GM21619 (cell line): ENCODE results near the gene SMIM30.
A peak's percentile ranks its signal among the peaks of the same experiment; 100 is the strongest.
"Not testable (repeated sequence)": the region's sequence is repeated elsewhere in the genome, so short reads cannot be mapped to it uniquely, and the experiment has no call there.

Source experiments
- ATAC-seq: cut with Tn5 transposase; IDR thresholded peaks from one replicate; pipeline ENCODE4 v1.9.1; 2021; ENCODE audit not compliant: unreplicated experiment

SMIM30 gene, protein sequence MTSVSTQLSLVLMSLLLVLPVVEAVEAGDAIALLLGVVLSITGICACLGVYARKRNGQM

DNA sequence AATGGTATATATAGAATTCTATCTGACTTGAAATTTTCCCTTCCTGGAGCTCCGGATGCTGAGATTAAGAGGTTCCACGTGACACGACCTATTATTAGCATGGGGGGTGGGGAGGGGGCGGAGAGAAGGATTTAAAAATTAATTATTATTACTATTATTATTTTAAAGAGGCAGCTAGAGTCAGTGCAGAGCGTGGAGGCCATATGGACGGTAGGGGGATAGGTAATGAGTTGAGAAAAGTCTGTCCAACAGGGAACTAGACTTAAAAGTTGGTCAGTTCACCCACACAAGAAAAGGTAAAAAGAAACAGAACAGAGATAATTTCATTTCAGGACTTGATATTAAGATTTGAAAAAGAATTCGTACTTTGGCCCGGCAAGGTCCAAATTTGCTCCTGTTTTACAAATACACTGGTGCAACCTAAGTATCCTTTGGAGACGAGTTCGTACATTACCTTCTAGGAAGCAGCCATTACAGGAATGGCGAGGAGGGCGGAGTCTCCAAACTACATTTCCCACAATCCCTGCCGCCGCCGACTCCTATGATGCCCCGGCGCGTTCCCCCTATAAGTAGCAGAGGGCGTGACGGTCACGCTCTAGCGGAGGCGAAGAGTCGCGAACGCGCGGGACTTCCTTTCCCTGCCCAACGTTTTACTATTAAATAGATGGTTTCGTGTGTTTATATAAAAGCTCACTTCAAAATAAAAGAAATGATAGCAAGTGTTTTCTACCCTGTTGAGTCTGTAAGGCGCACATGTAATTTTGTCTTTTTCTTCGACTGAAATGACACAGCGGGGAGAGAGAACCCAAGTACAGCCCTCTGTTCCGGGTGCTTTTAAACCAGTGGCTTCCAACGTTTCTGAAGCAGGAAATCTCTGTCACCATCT lies at the start of gene SMIM30:
Gene SMIM30, minus strand, starts transcription at position 481 of the 886 bp plus-strand sequence. CDS start 976 bp downstream, outside the sequence.
- ATAC-seq: peak; percentile 99

DNA sequence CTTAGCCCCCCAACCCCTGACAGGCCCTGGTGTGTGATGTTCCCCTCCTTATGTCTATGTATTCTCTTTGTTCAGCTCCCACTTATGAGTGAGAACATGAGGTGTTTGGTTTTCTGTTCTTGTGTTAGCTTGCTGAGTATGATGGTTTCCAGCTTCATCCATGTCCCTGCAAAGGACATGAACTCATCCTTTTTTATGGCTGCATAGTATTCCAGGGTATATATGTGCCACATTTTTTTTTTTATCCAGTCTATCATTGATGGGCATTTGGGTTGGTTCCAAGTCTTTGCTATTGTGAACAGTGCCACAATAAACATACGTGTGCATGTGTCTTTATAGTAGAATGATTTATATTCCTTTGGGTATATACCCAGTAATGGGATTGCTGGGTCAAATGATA lies 47.8 kb upstream of the SMIM30 start:
- not testable (repeated sequence) for ATAC-seq

- ATAC-seq: no peak
Observed at GRCh38 chr7:113161050-113161449, 42.7 kb upstream of the SMIM30 start.

DNA sequence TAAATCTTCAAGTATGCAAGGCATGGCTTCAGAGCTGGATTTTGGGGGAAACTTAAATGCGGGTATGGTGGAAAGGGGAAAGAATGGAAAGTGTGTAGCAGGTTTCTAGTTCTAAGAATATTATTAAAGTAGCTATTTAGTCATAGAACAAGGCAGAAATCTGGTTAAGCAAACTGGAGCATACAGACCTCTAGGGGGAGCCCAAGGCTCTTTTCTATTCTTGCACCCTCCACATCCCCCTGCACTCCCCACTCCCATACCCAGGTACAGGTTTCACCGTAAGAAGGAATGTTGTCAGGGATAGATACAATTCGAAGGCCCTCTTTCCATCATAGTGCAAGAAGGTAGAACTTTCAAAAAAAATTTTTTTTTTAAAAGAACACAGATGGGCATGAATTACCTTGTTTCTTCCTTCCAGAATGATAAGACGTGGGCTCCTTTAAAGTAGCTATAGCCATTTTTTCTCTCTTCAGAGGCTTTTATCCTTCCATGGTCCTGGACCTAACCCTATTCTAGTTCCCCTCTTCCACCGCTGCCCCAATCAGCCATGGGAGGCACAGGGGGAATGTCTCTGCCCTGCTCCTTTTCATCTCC lies 41.5 kb upstream of the SMIM30 start:
- ATAC-seq: peak; percentile 67

DNA sequence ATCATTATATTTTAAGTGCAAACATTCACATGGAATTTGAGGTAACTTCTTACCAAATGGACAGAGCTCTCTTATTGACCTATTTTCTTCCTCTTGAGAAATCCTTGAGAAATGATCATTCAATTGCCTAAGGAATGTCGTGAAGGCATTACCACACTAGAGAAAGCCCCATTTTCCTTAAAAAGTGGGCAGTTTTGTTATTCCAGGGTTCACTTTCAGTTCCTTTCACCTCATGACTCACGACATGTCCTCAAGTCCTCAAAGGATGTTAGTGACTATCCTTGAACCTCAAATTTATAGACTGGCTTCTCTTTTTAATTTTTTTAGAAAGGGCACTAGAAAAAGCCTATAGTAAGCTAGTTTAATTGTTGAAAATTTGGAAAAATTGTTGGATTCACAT lies 40.4 kb upstream of the SMIM30 start:
- ATAC-seq: no peak

DNA sequence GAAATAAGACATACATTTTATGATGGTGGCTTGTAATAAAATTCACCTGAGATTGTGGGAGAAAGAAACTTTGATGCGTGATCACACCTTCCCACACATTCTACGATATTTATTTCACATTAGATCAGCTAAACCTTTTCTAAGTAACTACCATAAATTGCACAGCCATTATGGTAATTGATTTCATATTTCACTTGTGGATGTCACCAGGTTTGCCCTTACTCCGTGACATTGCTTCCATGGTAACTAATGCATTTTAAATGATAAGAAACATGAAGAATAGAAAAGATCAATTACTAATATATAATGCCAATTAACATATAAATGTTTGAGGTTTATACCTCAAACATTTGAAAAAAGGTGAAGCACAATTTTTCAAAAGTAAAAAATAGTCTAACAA lies 35.8 kb upstream of the SMIM30 start:
- ATAC-seq: no peak

DNA sequence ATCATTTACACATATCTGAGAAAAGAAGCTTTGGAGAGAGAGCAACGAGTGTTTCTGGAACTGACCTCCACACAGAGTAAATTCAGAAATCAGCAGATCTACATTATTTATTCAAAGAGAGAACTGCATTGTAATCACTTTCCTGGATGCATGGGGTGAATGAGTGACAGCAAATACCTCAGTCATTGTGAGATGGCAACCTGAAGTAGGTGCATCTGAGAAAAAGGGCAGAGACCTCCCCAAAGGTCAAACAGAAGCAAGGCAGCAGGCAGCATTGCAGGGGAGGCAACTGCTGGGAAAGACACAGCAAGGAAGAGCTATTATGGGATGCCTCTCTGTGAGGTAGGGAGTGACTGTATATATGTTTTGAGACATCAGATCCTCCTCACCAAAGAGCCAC lies 26.5 kb upstream of the SMIM30 start:
- no peak for ATAC-seq

DNA sequence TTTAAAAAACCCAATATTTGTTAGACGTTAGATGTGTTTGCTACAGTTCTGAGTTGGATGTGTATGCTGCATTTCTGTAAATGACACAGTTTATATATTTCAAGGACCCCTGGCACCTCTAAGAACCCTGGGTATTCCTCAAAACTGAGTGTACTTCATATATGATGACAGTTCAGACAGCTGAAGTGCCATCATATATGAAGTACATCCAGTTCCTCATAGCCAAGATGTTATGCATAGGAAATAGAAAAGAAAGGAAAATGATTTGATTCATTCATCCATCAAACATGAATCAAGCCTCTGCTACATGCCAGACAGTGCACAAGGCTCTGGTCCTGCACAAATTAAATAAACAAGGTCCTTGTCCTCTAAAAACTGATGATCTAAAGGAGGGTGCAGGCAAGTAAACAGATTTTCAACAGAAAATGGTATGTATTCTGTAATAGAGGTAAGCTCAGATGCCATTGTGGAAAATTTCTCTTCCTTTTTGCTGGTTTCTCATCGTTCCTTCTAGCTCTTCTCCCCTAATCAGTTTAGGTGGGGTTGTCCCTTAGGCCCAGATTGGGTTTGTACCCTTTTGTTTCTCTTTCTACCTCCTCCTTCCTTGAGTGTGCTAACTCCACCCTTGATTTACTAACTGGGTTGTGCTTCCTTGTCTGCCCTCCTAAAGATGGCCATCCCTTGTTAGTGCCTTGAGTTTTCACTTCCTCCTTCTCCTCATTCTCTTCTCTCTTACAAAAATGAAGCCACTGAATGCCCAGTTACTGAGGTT lies 25.3 kb upstream of the SMIM30 start:
- peak; percentile 49 for ATAC-seq

- ATAC-seq: peak; percentile 59
Observed at GRCh38 chr7:113142385-113143119, 24.2 kb upstream of the SMIM30 start.

GRCh38 chr7:113141803-113142202 lies 23.4 kb upstream of the SMIM30 start:
- no peak for ATAC-seq

- ATAC-seq: no peak
Observed at GRCh38 chr7:113140956-113141355, 22.6 kb upstream of the SMIM30 start.

DNA sequence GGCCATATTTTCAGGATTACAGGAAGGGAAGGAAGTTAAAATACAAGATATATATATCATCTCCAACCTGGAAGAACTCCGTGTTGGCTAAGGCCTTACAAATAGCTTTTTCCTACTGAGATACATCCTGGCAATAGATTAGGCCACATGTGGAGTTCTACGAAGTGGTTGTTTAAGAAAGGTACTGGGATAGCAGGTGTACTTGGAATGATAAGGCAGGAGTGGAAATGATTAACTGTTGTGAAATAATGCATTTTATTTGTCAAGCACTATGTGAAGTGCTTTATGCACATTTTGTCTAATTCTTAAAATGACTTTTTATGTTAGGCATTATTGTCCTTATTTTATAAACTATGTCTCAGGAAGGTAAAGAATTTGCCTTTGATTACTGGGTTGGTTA lies 18.9 kb upstream of the SMIM30 start:
- no peak for ATAC-seq

DNA sequence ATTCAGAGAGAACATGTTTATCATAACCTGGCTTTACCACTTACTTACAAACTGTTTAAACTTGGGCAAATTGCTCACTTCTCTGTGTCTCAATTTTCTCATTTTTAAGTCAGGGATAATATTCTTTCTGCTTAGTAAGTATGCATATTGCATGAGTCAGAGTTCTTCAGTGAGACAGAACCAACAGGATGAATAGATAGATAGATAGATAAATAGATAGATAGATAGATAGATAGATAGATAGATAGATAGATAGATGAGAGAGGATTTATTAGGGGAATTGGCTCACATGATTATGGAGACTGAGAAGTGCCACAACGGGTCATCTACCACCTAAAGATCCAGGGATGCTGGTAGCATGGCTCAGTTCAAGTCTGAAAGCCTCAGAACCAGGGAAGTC lies 15.7 kb upstream of the SMIM30 start:
- ATAC-seq: no peak

DNA sequence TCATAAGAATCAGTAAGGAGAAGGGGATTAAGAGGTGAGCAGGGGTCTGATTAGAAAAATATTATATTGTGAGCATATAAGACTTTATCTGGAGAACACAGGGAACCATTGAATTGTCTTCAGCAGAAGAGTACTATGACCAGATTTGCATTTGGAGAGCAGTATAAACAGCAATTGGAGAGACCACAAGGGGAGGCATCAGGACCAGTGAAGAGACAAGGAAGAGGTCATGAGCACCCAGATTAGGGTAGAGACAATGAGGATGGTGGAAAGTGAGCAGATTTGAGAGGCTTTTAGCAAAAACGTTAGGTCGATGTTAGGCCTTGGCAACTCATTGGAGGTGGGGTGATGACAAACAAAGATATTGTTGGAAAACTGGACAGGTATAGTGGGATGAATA lies 13.0 kb upstream of the SMIM30 start:
- no peak for ATAC-seq

DNA sequence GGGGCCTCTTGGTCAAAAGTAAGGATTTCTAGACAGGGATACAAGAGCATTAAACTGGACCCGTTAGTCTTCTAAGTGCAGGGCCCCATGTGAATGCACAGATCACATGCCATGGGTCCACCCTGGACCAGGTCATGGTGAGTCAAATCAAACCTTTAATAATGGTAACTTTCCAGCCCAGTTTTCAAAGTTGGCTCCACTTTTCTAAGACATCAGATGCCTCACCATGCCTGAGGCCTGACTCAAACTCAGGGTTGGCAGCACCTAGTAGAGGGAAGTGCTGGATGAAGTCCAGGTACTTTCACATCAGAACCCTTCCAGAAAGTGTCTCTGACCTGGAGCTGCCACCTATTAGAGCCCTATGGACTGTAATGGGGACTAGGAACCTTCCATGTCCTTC lies 9.7 kb upstream of the SMIM30 start:
- ATAC-seq: no peak

DNA sequence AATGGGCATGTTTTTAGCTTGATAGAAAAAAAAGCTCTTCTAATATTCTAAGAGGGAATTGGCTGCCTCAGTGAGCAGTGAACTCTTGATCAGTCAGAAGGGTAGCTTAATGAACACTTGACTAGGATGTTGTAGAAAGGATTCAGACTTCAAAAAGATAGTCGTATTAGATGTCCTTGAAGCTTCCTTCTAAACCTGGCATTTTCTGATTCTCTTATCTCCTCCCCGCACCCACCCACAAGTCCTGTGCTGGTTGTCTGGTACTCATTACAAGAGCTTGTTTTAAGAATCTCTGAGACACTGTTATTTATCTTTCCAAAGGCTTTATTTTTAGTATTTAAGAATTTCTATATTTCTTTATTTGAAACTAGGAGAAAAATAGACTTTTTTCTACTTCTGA lies 7.4 kb upstream of the SMIM30 start:
- ATAC-seq: no peak

DNA sequence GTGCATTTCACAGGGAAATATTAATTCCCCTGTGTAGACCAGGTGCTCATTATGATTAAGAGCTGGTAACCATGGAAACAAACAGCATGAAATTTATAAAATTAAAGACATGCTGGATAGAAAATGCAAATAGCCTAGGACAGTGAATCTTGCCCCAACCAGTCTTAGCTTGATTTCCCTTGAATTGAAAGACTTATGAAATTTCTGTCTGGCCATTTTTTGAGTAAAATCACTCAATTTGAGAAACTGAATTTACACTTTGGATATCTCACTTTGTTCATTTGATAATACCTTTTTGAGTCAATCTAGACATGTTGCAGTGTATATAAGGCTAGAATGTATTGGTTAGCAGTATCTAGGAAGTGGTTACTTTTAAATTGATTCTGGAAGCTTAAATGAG lies 4.4 kb upstream of the SMIM30 start:
- no peak for ATAC-seq

- ATAC-seq: no peak
Observed at GRCh38 chr7:113120647-113121046, 2.3 kb upstream of the SMIM30 start.

DNA sequence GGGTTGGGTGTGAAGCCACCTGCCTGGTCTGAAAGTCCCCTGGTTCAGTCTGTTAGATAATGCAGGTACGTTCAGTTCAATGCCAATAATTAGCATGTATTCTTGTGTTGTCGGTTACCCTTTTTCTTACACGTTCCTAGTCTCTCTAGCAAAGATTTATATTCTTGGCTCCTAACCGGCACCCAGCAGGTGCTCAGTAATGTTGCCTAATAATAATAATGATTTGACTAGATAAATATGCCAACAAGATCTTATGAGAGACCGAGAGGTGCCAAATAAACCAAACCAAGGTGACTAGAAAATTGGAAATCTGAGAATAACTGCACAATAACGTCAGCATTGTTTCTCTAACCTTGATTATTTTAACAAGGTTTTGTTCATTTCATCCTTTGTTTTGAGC lies 1.1 kb upstream of the SMIM30 start:
- no peak for ATAC-seq

DNA sequence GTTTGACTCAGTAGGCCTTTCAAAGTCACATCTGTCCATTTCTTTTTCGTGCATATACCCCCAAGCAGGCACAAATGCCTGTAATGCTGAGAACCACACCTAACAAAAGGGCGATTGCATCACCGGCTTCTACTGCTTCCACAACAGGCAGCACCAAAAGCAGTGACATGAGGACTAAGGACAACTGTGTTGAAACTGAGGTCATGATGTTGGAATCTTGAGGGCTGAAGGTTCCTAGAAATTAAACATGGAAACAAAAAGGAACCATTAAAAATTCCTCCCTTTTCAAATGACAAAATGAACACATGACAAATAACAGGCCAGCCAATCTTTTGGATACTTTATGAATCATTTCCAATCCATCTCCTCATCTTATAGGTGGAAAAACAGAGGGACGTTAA lies 980 bp downstream of the SMIM30 start:
- ATAC-seq: not testable (repeated sequence)

DNA sequence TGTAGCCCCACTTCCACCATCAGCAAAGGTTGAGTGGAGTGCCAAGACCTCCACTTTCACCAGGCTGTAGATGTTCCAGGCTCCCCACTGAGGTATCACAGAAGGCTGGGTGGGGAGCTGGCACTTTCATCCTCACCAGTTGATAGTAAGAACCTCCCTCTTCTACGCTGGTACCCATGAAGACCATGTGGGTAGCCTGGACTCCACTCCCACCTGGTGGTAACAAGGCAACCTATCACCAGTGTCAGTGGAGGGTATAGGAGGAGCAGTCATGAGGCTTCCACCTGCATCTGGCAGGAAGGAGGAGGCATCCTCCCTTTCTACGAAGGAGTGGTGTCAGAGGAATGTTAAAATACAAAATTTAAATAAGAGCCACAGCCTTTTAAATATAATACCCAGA lies 4.4 kb downstream of the SMIM30 start:
- ATAC-seq: no peak
